GM23338 (cell line): ENCODE data around the gene PHYHD1. TPM values are rescaled to one million over a fixed set of nuclear protein-coding genes. Genes with fewer than 3 reads are reported as not detected.

Source experiments
- ATAC-seq: fragments of 200-7000 bp; cut with Tn5 transposase; 3 replicates; pipeline ENCODE4 v1.9.1; 2020
- DNase-seq: peaks from one replicate; pipeline ENCODE4 v3.0.0-alpha.2; 2015; ENCODE audit warnings: low spot score
- H2AFZ ChIP-seq: fragments of 200-600 bp; sonication (generic); 2 replicates; pipeline ENCODE4 v1.8.0; 2016; ENCODE audit warnings: antibody characterized with exemption, mild to moderate bottlenecking, moderate library complexity
- H3F3A ChIP-seq: fragments of 200-600 bp; sonication (generic); replicated peaks from 2 replicates; pipeline ENCODE4 v1.8.0; 2017; ENCODE audit warnings: antibody characterized with exemption, mixed run types, low read depth
- H3K27ac ChIP-seq: fragments of 200-600 bp; sonication (generic); 2 replicates; pipeline ENCODE4 v1.6.1; 2016; ENCODE audit warnings: low read depth
- H3K27me3 ChIP-seq: fragments of 200-600 bp; sonication (generic); 2 replicates; pipeline ENCODE4 v1.8.0; 2016; ENCODE audit warnings: mild to moderate bottlenecking, mixed run types, moderate library complexity; ENCODE audit not compliant: insufficient read depth
- H3K36me3 ChIP-seq: fragments of 200-600 bp; sonication (generic); 2 replicates; pipeline ENCODE4 v1.8.0; 2016; ENCODE audit warnings: mild to moderate bottlenecking; ENCODE audit not compliant: insufficient read depth
- H3K4me1 ChIP-seq: fragments of 200-600 bp; sonication (generic); 2 replicates; pipeline ENCODE4 v1.8.0; 2016; ENCODE audit warnings: mild to moderate bottlenecking, moderate library complexity; ENCODE audit not compliant: insufficient read depth
- H3K4me2 ChIP-seq: fragments of 200-600 bp; sonication (generic); 2 replicates; pipeline ENCODE4 v1.7.1; 2017; ENCODE audit warnings: mixed run types
- H3K4me3 ChIP-seq: fragments of 200-600 bp; sonication (generic); 2 replicates; pipeline ENCODE4 v1.6.1; 2016; ENCODE audit warnings: mixed run types
- H3K79me2 ChIP-seq: fragments of 200-600 bp; sonication (generic); replicated peaks from 2 replicates; pipeline ENCODE4 v1.8.0; 2017; ENCODE audit warnings: mild to moderate bottlenecking; ENCODE audit not compliant: insufficient read depth
- H3K9me2 ChIP-seq: fragments of 200-600 bp; sonication (generic); 2 replicates; pipeline ENCODE4 v1.8.0; 2017; ENCODE audit not compliant: insufficient read depth
- H4K20me1 ChIP-seq: fragments of 200-600 bp; sonication (generic); replicated peaks from 2 replicates; pipeline ENCODE4 v1.8.0; 2017; ENCODE audit warnings: mild to moderate bottlenecking; ENCODE audit not compliant: insufficient read depth
- H3K27ac Mint-ChIP-seq: 2 replicates; pipeline ENCODE4 v1.8.0; 2020; ENCODE audit warnings: inconsistent platforms, mild to moderate bottlenecking, moderate library complexity, mixed read lengths
- H3K27me3 Mint-ChIP-seq: 3 replicates; pipeline ENCODE4 v1.8.0; 2022; ENCODE audit warnings: low read depth, mild to moderate bottlenecking, moderate library complexity, mixed read lengths, inconsistent platforms; ENCODE audit not compliant: insufficient read depth, poor library complexity
- H3K36me3 Mint-ChIP-seq: 3 replicates; pipeline ENCODE4 v1.8.0; 2021; ENCODE audit warnings: low read depth, mild to moderate bottlenecking, inconsistent platforms, moderate library complexity, mixed read lengths
- H3K4me1 Mint-ChIP-seq: 3 replicates; pipeline ENCODE4 v1.8.0; 2020; ENCODE audit warnings: mild to moderate bottlenecking, inconsistent platforms, mixed read lengths
- H3K4me3 Mint-ChIP-seq: 3 replicates; pipeline ENCODE4 v1.8.0; 2021; ENCODE audit warnings: moderate library complexity, mild to moderate bottlenecking, inconsistent platforms, mixed read lengths
- H3K9me3 Mint-ChIP-seq: 3 replicates; pipeline ENCODE4 v1.8.0; 2020; ENCODE audit warnings: moderate library complexity, mild to moderate bottlenecking, inconsistent platforms, mixed read lengths
- CREB1 ChIP-seq: fragments of 250-450 bp; sonication (Bioruptor Pico); IDR thresholded peaks from 2 replicates; pipeline ENCODE4 v1.5.0; 2020; ENCODE audit warnings: low read depth, mild to moderate bottlenecking, moderate library complexity
- EZH2 ChIP-seq: fragments of 200-600 bp; sonication (generic); IDR thresholded peaks from one replicate; pipeline ENCODE4 v1.8.0; 2017; ENCODE audit warnings: antibody characterized with exemption, mild to moderate bottlenecking, low read depth; ENCODE audit not compliant: unreplicated experiment
- EZH2phosphoT487 ChIP-seq: fragments of 200-600 bp; sonication (generic); IDR thresholded peaks from one replicate; pipeline ENCODE4 v1.8.1; 2018; ENCODE audit warnings: antibody characterized with exemption; ENCODE audit not compliant: unreplicated experiment
- JUNB ChIP-seq: IDR thresholded peaks from one replicate; pipeline ENCODE4 v1.6.1; 2016; ENCODE audit warnings: antibody characterized with exemption; ENCODE audit not compliant: unreplicated experiment
- NANOG ChIP-seq: IDR thresholded peaks from 2 replicates; pipeline ENCODE4 v1.6.1; 2016; ENCODE audit warnings: antibody characterized with exemption, borderline replicate concordance
- POLR2AphosphoS5 ChIP-seq: IDR thresholded peaks from 2 replicates; pipeline ENCODE4 v1.6.1; 2016; ENCODE audit warnings: antibody characterized with exemption, low read depth
- ZNF114 ChIP-seq: fragments of 250-450 bp; sonication (Bioruptor Pico); IDR thresholded peaks from 2 replicates; pipeline ENCODE4 v1.5.0; 2020; ENCODE audit warnings: mild to moderate bottlenecking, moderate library complexity
- ZNF462 ChIP-seq: fragments of 250-450 bp; sonication (Bioruptor Pico); IDR thresholded peaks from 2 replicates; pipeline ENCODE4 v1.5.0; 2020; ENCODE audit warnings: mild to moderate bottlenecking, moderate library complexity
- polyA plus RNA-seq: library from polyadenylated mRNA; unstranded; fragments of >200 nt; fragmentation: Nextera tagmentation; extraction: Ambion mirVana; gene quantifications from 2 replicates; pipeline ENCODE4 v1.2.1, GENCODE V29; 2016
- total RNA-seq: library from RNA; depleted of rRNA; stranded (reverse); fragments of >200 nt; shearing (Covaris generic); gene quantifications from 2 replicates; pipeline ENCODE4 v1.2.3, GENCODE V29; 2014
- TF ChIP-seq, protein P1 (sequence below): IDR thresholded peaks from 2 replicates; pipeline ENCODE4 v1.6.1; 2016; ENCODE audit warnings: antibody characterized with exemption
- TF ChIP-seq, protein P2 (sequence below): IDR thresholded peaks from one replicate; pipeline ENCODE4 v1.6.1; 2018; ENCODE audit warnings: antibody characterized with exemption; ENCODE audit not compliant: unreplicated experiment
- TF ChIP-seq, protein P3 (sequence below), 2 experiments: fragments of 200-600 bp in 1 of 2; sonication (generic) in 1 of 2; conservative IDR thresholded peaks; 2 replicates each; pipeline versions ENCODE4 v1.5.1 to v1.6.1; 2016 to 2017; ENCODE audit warnings: antibody characterized with exemption in 2 of 2, low read depth in 2 of 2, mild to moderate bottlenecking in 2 of 2, moderate library complexity in 1 of 2

Gene PHYHD1
- total and polyA plus RNA-seq, 2 experiments from 2014 or later: 10.4 to 16.8 TPM

- TF ChIP-seq, protein P1, sequence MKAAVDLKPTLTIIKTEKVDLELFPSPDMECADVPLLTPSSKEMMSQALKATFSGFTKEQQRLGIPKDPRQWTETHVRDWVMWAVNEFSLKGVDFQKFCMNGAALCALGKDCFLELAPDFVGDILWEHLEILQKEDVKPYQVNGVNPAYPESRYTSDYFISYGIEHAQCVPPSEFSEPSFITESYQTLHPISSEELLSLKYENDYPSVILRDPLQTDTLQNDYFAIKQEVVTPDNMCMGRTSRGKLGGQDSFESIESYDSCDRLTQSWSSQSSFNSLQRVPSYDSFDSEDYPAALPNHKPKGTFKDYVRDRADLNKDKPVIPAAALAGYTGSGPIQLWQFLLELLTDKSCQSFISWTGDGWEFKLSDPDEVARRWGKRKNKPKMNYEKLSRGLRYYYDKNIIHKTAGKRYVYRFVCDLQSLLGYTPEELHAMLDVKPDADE: no peak
- no peak for TF ChIP-seq CREB1 (CRISPR knock-in tag)
- TF ChIP-seq JUNB: no peak
- no peak for TF ChIP-seq EZH2phosphoT487
Observed at GRCh38 chr9:128893354-128893753, 27.4 kb upstream of the PHYHD1 start (continued).

- H3K4me1 ChIP-seq: peaks cover 11% of the 10 kb centered on the region; the same call in 1 of the 2 replicates
- Mint-ChIP-seq H3K9me3 (no peaks in the 10 kb centered on the region), H3K4me1 (peaks cover 50% of the 10 kb centered on the region), H3K4me3 (no peak overlapping the region), H3K27me3 (peaks cover 4% of the 10 kb centered on the region), H3K36me3 (peaks cover 62% of the 10 kb centered on the region), H3K27ac (no peak overlapping the region)
- H2AFZ ChIP-seq: no peak overlapping the region
- H3K79me2 ChIP-seq: peaks cover 75% of the 10 kb centered on the region
- H3K9me2 ChIP-seq: no peaks in the 10 kb centered on the region
- peak overlapping the region; percentile 32; the same call in 1 of the 2 replicates for H3K27ac ChIP-seq
- ATAC-seq (no peak), DNase-seq (no peak)
- no peak overlapping the region for H3K4me2 ChIP-seq
- no peak overlapping the region for H3K4me3 ChIP-seq
- H3F3A ChIP-seq: 0 out of 2 replicates have a peak, but pooled peaks cover 3% of the 10 kb centered on the region
- peaks cover 11% of the 10 kb centered on the region for H3K36me3 ChIP-seq
- no peaks in the 10 kb centered on the region for H3K27me3 ChIP-seq
- peaks cover 32% of the 10 kb centered on the region for H4K20me1 ChIP-seq
- TF ChIP-seq EZH2 (no peak), CREB1 (CRISPR knock-in tag) (no peak), ZNF114 (CRISPR knock-in tag) (no peak), NANOG (no peak), EZH2phosphoT487 (no peak), JUNB (no peak), ZNF462 (CRISPR knock-in tag) (no peak), POLR2AphosphoS5 (no peak)
- TF ChIP-seq, protein P2, sequence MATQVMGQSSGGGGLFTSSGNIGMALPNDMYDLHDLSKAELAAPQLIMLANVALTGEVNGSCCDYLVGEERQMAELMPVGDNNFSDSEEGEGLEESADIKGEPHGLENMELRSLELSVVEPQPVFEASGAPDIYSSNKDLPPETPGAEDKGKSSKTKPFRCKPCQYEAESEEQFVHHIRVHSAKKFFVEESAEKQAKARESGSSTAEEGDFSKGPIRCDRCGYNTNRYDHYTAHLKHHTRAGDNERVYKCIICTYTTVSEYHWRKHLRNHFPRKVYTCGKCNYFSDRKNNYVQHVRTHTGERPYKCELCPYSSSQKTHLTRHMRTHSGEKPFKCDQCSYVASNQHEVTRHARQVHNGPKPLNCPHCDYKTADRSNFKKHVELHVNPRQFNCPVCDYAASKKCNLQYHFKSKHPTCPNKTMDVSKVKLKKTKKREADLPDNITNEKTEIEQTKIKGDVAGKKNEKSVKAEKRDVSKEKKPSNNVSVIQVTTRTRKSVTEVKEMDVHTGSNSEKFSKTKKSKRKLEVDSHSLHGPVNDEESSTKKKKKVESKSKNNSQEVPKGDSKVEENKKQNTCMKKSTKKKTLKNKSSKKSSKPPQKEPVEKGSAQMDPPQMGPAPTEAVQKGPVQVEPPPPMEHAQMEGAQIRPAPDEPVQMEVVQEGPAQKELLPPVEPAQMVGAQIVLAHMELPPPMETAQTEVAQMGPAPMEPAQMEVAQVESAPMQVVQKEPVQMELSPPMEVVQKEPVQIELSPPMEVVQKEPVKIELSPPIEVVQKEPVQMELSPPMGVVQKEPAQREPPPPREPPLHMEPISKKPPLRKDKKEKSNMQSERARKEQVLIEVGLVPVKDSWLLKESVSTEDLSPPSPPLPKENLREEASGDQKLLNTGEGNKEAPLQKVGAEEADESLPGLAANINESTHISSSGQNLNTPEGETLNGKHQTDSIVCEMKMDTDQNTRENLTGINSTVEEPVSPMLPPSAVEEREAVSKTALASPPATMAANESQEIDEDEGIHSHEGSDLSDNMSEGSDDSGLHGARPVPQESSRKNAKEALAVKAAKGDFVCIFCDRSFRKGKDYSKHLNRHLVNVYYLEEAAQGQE: no peak
- TF ChIP-seq, protein P3, sequence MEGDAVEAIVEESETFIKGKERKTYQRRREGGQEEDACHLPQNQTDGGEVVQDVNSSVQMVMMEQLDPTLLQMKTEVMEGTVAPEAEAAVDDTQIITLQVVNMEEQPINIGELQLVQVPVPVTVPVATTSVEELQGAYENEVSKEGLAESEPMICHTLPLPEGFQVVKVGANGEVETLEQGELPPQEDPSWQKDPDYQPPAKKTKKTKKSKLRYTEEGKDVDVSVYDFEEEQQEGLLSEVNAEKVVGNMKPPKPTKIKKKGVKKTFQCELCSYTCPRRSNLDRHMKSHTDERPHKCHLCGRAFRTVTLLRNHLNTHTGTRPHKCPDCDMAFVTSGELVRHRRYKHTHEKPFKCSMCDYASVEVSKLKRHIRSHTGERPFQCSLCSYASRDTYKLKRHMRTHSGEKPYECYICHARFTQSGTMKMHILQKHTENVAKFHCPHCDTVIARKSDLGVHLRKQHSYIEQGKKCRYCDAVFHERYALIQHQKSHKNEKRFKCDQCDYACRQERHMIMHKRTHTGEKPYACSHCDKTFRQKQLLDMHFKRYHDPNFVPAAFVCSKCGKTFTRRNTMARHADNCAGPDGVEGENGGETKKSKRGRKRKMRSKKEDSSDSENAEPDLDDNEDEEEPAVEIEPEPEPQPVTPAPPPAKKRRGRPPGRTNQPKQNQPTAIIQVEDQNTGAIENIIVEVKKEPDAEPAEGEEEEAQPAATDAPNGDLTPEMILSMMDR (conservative IDR thresholded peaks at IDR 0.05; ENCODE audit: low read depth in 2 of 2): no peak
- TF ChIP-seq, protein P1: no peak
Observed at GRCh38 chr9:128894764-128895163, 26.0 kb upstream of the PHYHD1 start.
